CD4-positive, alpha-beta T cell treated with Interferon gamma for 1 hour (primary cell): Measurements from ENCODE around the gene HCN2.
"Not testable (repeated sequence)": the region's sequence is repeated elsewhere in the genome, so short reads cannot be mapped to it uniquely, and the experiment has no call there.

Experiments used
- DNase-seq: peaks from one replicate; pipeline ENCODE4 v3.0.0-alpha.2; 2020

Gene HCN2

GRCh38 chr19:588093-588740, 1.5 kb upstream of the HCN2 start:
- peak; percentile 54 for DNase-seq

DNA sequence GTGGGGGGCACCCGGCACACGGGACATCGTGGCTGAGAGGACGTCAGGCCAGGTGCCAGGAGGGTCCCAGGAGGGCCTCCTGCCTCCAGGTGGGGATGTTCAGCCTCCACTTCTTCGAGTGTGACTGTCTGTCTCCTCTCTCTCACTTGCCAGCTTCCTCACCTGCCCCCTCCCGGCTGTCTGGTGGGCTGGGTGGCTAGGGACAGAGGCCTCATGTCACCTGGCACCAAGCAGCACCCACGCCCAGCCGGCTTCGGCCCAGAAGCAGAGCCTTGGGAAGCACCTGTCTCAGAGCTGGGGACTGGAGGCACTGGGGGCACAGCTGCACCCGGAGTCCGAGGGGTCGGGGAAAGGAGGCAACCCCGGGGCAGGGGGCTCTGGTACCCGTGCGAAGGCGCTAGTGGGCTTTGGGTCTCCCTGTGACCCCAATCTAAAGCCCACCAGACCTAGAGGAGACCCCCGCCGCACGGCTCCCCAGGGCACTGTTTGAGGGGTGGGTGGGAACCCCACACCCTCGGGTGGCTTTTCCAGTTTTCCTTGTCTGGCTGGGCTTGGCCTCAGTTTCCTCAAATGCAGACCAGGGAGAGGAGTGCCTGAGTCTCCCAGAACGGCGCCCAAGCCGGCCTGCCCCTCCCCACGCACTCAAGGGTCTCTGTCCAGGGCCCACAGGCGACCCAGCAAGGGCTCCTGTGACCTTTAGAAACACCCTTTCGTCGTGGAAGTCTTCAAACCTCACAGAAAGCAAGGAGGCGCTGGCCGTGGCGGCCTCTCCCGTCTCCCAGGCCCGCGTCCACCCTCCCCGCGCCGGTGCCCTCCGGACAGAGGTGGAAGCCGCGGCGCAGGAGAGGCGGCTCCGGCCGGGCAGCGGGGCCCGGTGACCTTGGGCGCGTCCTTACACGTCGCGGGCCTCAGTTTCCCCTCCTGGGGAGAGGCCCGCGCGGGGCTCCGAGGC, 664 bp upstream of the HCN2 start:
- DNase-seq: no peak

DNA sequence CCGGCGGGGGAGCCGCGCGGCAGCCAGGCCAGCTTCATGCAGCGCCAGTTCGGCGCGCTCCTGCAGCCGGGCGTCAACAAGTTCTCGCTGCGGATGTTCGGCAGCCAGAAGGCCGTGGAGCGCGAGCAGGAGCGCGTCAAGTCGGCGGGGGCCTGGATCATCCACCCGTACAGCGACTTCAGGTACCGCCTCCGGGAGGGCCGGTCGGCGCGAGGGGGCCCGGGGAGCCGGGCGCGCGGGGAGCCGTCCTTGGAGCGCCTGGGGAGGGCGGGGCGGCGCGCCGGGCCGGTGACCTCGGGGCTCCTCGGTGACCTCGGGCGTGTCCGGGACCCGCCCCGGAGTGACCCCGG, 690 bp downstream of the HCN2 start:
- DNase-seq: no peak

DNA sequence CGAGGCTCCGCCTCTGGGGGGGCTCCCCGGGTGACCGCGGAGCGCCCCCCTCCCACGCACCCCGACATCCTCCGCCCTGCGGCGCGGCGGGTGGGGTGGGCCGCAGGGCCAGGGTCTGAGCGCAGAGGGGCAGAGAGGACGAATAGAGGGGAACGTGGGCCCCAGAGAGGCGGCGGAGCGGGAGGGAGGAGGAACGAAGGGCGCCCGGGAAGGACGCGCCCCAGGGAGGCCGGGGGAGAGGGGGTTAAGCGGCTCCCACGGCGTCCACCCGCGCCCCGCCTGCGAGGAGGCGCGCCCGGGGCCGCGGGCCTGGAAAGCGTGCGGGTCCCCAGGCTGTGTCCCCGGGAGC, 1.0 kb downstream of the HCN2 start:
- no peak for DNase-seq

GRCh38 chr19:591099-591958, 1.6 kb downstream of the HCN2 start:
- DNase-seq: no peak

DNA sequence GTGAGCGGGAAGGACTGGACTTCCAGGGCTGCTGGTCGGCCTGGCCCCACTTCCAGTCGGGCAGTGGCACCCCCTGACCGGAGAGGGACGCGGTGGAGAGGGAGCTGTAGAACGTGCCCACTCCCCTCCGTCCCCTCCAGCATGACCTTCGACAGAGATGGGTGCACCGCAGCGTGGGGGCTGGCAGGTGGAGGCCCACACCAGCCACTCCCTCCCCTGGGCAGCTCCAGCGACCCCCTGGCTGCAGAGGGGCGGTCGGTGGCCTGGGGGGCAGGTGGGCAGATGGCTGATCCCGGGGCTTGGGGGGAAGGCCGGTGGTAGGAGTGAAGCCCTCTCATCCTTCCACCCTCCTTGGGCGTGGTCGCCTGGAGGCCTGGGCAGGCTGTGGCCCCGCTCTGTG, 2.4 kb downstream of the HCN2 start:
- no peak for DNase-seq

GRCh38 chr19:593055-593454, 3.4 kb downstream of the HCN2 start:
- DNase-seq: no peak

DNA sequence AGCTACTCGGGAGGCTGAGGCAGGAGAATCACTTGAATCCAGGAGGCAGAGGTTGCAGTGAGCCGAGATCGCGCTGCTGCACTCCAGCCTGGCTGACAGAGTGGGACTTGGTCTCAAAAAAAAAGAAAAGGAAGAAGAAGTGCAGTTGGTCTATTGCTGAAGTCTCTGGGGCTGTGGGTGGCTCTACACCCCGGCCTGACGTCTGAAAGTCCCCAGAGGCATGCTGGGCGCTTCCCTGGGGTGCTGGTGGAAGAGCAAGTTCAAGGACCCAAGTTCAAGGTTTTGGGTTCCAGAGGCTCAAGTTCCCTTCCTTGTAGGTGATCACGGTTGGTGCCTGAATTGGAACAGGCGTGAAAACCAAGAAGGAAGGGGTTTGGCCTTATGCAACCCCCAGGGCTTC, 3.8 kb downstream of the HCN2 start:
- no peak for DNase-seq

DNA sequence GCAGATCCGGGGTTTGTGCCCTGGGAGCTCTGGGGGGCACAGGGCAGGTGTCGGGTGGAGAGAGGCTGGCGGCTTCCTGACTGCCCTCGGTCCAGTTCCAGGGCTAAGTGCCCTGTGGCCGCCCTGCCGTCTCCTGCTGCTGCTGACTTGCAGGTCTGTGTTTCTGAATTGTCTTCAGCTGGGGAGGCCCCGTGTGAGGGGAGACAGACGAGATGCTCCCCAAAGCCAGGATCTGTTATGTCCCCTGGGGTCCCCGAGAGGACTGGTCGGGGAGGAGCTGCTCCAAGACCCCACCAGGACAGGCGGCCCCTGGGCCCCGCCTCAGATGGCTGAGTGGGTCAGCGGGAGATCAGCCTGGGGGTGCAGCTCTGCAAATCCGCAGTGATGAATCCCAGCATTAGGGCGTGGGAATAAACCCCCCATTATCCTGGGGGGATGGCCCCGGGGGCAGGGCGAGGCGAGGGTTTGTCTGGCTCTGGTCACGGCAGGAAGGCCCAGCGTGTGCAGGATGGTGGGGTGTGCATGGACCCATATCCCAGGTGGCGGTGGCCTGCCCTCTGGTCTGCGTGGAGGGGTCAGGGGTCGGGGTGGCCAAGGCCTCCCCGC, 4.7 kb downstream of the HCN2 start:
- no peak for DNase-seq

GRCh38 chr19:595326-596262, 5.9 kb downstream of the HCN2 start:
- DNase-seq: no peak

- no peak for DNase-seq
Measured at GRCh38 chr19:596263-596655, 6.6 kb downstream of the HCN2 start.

- no peak for DNase-seq
Measured at GRCh38 chr19:597406-598315, 8.0 kb downstream of the HCN2 start.

- no peak for DNase-seq
Measured at GRCh38 chr19:601310-601709, 11.6 kb downstream of the HCN2 start.

DNA sequence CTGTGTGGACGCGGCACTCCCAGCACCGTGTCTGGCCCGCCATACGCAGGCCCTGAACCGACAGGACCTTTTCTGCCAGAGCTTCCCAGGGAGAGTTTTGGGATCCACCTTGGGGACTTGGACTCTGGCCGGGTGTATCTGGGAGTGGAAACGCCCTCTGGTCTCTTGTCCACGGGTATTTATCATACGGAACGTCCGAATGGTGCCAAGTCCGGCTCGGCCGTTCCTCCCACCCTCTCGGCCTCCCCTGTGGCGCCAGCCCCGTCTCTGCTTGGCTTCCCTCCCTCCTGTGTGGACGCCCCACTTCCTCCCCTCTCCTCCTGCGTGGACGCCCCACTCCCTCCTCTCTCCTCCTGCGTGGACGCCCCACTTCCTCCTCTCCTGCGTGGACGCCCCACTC, 12.1 kb downstream of the HCN2 start:
- no peak for DNase-seq

DNA sequence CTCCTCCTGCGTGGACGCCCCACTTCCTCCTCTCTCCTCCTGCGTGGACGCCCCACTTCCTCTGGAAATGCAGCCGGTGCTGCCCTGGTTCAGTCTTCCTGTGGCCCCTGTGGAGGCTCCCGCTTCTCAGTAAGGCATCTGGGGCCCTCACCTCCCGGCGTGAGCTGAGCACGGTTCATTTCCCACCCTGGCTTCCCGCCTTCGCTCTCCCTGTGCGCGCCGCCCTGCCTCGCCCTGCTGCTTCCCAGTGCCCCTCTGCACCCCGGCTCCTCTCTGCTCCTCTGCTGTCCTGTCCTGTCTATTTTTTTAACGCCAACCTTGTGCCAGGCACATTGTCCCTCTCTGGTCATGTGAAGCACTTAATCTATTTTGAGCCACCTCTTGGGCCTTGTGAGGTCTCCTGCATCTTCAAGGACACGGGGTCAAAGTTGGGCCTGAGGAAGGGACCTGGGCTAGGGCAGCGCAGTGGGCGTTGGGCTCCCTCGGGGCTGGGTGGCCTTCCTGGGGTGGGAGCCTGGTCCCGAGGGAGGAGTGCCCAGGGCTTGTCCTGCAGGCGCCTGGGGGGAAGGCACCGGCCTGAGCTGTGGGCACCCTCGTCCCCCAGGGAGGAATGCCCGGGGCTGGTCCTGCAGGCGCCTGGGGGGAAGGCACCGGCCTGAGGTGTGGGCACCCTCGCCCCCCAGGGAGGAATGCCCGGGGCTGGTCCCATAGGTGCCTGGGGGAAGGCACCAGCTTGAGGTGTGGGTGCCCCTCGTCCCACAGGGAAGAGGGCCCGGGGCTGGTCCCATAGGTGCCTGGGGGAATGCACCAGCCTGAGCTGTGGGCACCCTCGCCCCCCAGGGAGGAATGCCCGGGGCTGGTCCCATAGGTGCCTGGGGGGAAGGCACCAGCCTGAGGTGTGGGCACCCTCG, 13.0 kb downstream of the HCN2 start:
- DNase-seq: no peak

DNA sequence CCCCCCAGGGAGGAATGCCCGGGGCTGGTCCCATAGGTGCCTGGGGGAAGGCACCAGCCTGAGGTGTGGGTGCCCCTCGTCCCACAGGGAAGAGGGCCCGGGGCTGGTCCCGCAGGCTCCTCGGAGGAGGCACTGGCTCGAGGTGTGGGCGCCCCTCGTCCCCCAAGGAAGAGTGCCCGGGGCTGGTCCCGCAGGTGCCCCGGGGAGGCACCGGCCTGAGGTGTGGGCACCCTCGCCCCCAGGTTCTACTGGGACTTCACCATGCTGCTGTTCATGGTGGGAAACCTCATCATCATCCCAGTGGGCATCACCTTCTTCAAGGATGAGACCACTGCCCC, 13.6 kb downstream of the HCN2 start:
- DNase-seq: not testable (repeated sequence)

- not testable (repeated sequence) for DNase-seq
Measured at GRCh38 chr19:603779-604178, 14.1 kb downstream of the HCN2 start.

DNA sequence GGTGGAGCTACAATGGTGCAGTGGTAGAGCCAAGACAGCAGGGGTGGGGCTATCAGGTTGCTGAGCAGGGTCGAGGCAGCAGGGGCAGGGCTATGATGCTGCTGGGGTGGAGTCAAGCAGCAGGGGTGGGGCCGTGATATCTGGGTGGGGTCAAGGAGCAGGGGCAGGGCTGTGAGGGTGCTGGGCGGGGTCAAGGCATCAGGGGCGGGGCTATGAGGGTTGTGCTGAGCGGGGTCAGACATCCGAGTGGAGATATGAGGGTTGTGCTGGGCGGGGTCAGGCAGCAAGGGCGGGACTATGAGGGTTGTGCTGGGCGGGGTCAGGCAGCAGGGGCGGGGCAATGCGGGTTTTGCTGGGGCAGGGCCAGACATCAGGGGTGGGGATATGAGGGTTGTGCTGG, 14.7 kb downstream of the HCN2 start:
- peak; percentile 34 for DNase-seq

DNA sequence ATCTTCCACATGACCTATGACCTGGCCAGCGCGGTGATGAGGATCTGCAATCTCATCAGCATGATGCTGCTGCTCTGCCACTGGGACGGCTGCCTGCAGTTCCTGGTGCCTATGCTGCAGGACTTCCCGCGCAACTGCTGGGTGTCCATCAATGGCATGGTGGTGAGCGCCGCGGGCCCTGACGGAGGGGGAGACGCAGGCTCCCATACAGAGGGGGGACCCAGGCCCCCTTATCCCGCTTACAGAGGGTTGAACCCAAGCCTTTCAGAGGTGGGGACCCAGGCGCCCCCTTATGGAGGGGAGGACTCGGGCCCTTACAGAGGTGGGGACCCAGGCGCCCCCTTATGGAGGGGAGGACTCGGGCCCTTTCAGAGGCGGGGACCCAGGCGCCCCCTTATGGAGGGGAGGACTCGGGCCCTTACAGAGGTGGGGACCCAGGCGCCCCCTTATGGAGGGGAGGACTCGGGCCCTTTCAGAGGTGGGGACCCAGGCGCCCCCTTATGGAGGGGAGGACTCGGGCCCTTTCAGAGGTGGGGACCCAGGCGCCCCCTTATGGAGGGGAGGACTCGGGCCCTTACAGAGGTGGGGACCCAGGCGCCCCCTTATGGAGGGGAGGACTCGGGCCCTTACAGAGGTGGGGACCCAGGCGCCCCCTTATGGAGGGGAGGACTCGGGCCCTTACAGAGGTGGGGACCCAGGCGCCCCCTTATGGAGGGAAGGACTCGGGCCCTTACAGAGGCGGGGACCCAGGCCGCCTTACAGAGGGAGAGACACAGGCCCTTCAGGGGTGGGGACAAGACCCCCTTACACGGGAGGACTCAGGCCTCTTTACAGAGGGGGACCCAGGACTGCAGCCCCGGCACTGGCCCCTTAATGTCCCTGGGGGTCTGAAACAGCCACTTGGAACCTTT, 15.6 kb downstream of the HCN2 start:
- not testable (repeated sequence) for DNase-seq
